Measurements from ENCODE around the gene RGS3. TPM values are rescaled to one million over a fixed set of nuclear protein-coding genes. Genes with fewer than 3 reads are reported as not detected.

Gene RGS3
- total RNA-seq, 2 donors from 2014 or later = 23.0 to 85.8 TPM

DNA sequence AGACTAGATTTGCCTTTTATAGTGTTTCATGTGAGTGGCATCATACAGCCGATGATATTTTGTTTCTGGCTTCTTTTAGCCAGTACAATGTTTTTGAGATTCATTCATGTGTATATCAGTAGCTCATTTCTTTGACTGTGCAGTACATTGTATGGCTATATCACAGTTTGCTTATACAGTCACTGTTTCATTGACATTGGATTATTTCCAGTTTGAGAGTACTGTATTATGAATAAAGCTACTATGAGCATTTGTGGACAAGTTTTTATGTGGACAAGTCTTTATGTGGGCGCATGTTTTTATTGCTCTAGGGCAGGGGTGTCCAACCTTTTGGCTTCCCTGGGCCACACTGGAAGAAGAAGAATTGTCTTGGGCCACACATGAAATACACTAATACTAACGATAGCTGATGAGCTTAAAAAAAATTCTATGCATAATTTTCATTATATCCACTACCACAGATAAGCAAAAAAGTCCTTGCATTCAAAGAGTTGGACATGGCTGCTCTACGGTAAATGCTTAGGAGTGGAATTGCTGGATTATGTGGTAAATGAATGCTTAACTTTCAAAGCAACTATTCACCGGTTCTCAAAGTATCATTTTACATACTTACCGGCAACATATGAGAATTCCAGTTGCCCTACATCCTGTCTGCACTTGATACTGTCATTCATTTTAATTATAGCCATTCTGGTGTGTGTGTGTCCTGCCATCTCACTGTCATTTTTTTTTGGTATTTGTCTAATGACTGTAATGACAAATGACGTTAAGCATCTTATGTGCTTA lies 177.8 kb downstream of the RGS3 start:
- H3K27me3 Mint-ChIP-seq = peaks cover 6% of the 10 kb centered on the region
- no peaks in the 10 kb centered on the region for H3K36me3 Mint-ChIP-seq (ENCODE audit: low read depth)
- no peak overlapping the region for H3K27ac Mint-ChIP-seq
- H3K9me3 Mint-ChIP-seq = peaks cover 3% of the 10 kb centered on the region
- no peak for ATAC-seq (replicated peaks)
- H3K4me1 Mint-ChIP-seq = no peaks in the 10 kb centered on the region
- H3K4me3 Mint-ChIP-seq = no peak overlapping the region

DNA sequence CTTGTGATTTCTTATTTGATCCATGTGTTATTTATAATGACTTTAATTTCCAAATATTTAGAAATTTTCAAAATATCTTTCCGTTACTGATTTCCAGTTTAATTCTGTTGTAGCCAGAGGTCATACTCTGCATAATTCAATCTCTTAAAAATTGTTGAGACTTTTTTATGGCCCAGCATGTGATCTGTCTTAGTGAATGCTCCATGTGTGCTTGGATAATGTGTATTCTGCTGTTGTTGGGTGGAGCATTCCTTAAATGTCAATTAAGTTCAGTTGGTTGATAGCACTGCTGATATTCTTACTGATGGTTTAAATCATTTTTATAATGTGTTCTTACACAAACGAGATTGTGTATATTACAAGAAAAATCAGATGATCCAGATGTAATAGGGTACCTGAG lies 180.8 kb downstream of the RGS3 start:
- Mint-ChIP-seq H3K36me3 (ENCODE audit: low read depth) (no peaks in the 10 kb centered on the region), H3K4me1 (no peaks in the 10 kb centered on the region), H3K27ac (no peak overlapping the region), H3K9me3 (peaks cover 3% of the 10 kb centered on the region), H3K4me3 (no peak overlapping the region), H3K27me3 (peaks cover 6% of the 10 kb centered on the region)
- ATAC-seq (replicated peaks) = no peak

DNA sequence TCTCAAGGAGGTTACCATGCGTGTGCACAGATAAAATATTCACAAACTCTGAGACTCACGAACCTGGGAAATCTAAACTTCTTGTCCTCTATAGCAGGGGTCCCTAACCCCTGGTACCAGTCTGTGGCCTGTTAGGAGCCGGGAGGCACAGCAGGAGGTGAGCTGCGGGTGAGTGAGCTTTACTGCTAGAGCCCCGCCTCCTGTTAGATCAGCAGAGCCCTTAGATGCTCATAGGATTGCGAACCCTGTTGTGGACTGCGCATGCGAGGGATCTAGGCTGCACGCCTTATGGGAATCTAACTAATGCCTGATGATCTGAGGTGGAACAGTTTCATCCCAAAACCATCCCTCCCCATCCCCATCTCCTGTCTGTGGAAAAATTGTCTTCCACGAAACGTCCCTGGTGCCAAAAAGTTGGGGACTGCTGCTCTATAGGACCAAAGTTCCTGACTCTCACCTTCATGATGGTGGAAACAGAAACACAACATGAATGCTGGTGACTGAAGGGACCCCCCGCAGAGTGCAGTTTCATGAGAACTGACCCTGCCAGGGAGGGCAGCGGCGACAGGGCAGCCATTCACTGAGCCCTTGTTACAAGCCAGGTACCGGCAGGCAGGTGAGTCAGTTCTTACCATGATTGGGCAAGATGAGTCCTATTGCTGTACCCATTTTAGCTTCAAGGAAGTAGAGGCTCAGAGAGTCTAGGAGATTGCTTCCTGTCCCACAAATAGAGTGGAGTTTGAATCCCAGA lies 181.9 kb downstream of the RGS3 start:
- Mint-ChIP-seq H3K4me3 (no peak overlapping the region), H3K9me3 (peaks cover 3% of the 10 kb centered on the region), H3K36me3 (ENCODE audit: low read depth) (no peaks in the 10 kb centered on the region), H3K27me3 (peaks cover 6% of the 10 kb centered on the region), H3K4me1 (no peaks in the 10 kb centered on the region), H3K27ac (no peak overlapping the region)
- ATAC-seq (replicated peaks) = no peak

DNA sequence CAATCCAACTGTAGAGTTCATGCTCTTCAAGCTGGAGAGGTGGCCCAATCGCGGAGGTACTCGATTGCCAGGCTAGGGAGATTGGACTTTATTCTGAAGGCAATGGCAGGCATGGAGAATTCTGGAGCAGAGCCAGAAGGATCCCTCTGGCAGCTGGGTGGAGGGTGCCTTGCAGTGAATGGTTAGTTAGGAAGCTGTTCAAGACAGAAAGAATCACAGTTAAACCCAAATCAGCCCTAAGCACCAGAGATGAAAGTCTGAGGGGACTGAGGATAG lies 182.4 kb downstream of the RGS3 start:
- H3K36me3 Mint-ChIP-seq (ENCODE audit: low read depth) = no peaks in the 10 kb centered on the region
- no peak overlapping the region for H3K27ac Mint-ChIP-seq
- no peak for ATAC-seq (replicated peaks)
- H3K27me3 Mint-ChIP-seq = peaks cover 6% of the 10 kb centered on the region
- H3K4me3 Mint-ChIP-seq = no peak overlapping the region
- no peaks in the 10 kb centered on the region for H3K4me1 Mint-ChIP-seq
- H3K9me3 Mint-ChIP-seq = peaks cover 3% of the 10 kb centered on the region

DNA sequence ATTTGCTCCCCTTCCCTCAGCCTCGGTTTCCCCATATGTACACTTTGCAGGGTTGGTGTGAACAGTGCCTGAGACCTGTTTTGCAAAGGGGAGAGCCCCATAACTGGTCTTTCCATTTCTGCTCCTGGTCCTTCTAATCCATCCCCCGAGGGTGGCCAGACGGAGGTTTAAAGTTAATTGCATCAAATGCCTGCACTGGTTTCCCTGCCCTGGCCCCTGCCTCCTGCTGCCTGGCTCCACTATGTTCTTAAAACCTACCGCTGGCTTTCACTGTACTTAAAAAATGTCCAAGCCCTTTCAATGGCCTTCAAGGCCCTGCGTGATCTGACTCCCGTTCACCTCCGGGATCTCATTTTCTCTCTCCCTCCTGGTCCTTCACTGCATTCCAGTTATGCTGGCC lies 183.0 kb downstream of the RGS3 start:
- Mint-ChIP-seq H3K27me3 (peaks cover 6% of the 10 kb centered on the region), H3K36me3 (ENCODE audit: low read depth) (no peaks in the 10 kb centered on the region)
- no peak for ATAC-seq (replicated peaks)

More for the DNA sequence above, 183.0 kb downstream of the RGS3 start:
- Mint-ChIP-seq H3K9me3 (peaks cover 3% of the 10 kb centered on the region), H3K4me3 (no peak overlapping the region), H3K4me1 (peaks cover 1% of the 10 kb centered on the region), H3K27ac (no peak overlapping the region)

Other genes starting within 250 kb of the RGS3 start
- 10 to 100 TPM; 41.2 to 41.5 TPM for gene FKBP15, start 242.4 kb upstream of the RGS3 start, total RNA-seq
- gene SLC31A1, start 242.2 kb upstream of the RGS3 start, total RNA-seq = 10 to 100 TPM; 13.1 to 17.3 TPM
- 10 to 100 TPM; 47.0 to 47.9 TPM for gene CDC26, start 188.2 kb upstream of the RGS3 start, total RNA-seq
- gene PRPF4, start 188.1 kb upstream of the RGS3 start, total RNA-seq = 10 to 100 TPM; 41.3 to 51.1 TPM
- 10 to 100 TPM in 1 of 2 donors, 1 to 10 TPM in 1; 1.9 to 10.9 TPM for gene RNF183, start 160.4 kb upstream of the RGS3 start, total RNA-seq
- gene WDR31, start 123.5 kb upstream of the RGS3 start, total RNA-seq = 1 to 10 TPM; 1.6 to 2.2 TPM
- gene BSPRY, start 114.2 kb upstream of the RGS3 start, total RNA-seq = 10 to 100 TPM in 1 of 2 donors, 1 to 10 TPM in 1; 3.2 to 25.9 TPM
- 10 to 100 TPM; 15.2 to 19.4 TPM for gene HDHD3, start 86.7 kb upstream of the RGS3 start, total RNA-seq
- gene ALAD, start 62.4 kb upstream of the RGS3 start, total RNA-seq = 10 to 100 TPM; 24.8 to 30.5 TPM
- gene POLE3, start 53.1 kb upstream of the RGS3 start, total RNA-seq = 10 to 100 TPM; 35.5 to 85.2 TPM
- under 1 TPM; 0.69 to 0.76 TPM for gene C9orf43, start 53.0 kb upstream of the RGS3 start, total RNA-seq

All from activated T-helper 17 cell treated with anti-CD3 and anti-CD28 coated beads, Interleukin-2, amount 50 U/mL, for 72 hours (primary cell).